B cell (primary cell): ENCODE data around the gene VTI1A. TPM values are rescaled to one million over a fixed set of nuclear protein-coding genes. Genes with fewer than 3 reads are reported as not detected.

Experiments used
- ATAC-seq: fragments of 200-7000 bp; cut with Tn5 transposase; one replicate; pipeline ENCODE4 v1.10.0; 2021; ENCODE audit warnings: low read depth, mild to moderate bottlenecking, moderate number of reproducible peaks, moderate library complexity
- CTCF ChIA-PET: fragments of 350-600 bp; sonication (Branson Sonifier 250); formaldehyde crosslinking; loops from one replicate; lab custom pipeline; 2021; ENCODE audit warnings: antibody characterized with exemption, inconsistent platforms; lab: Charles Lee
- POLR2A ChIA-PET: fragments of 350-600 bp; sonication (Branson Sonifier 250); formaldehyde crosslinking; loops from one replicate; lab custom pipeline; 2021; ENCODE audit warnings: antibody characterized with exemption; lab: Charles Lee
- DNase-seq: peaks from one replicate; pipeline ENCODE4 v3.0.0; 2013
- H2AFZ ChIP-seq: 2 replicates; pipeline ENCODE4 v1.6.1; 2012; ENCODE audit warnings: mild to moderate bottlenecking, low read depth, low read length; ENCODE audit not compliant: insufficient read depth, poor library complexity, severe bottlenecking
- H3K27ac ChIP-seq, 2 donors: 1 replicate in 1 of 2; 2 replicates in 1 of 2; pipeline ENCODE4 v1.5.1; 2012 to 2013; ENCODE audit warnings: low read length in 2 of 2, mild to moderate bottlenecking in 2 of 2, moderate library complexity in 1 of 2
- H3K27me3 ChIP-seq, 4 experiments: fragments of 200-600 bp in 1 of 4; sonication (generic) in 1 of 4; replicated peaks in 1 of 4; 1 replicate in 2 of 4; 2 replicates in 2 of 4; pipeline versions ENCODE4 v1.6.1 to v1.7.0; 2013 to 2016; ENCODE audit warnings: low read length in 3 of 4, mild to moderate bottlenecking in 2 of 4, mixed read lengths in 1 of 4, moderate library complexity in 1 of 4; ENCODE audit not compliant: insufficient read depth in 4 of 4, control insufficient read depth in 3 of 4; ENCODE audit errors: control extremely low read depth in 1 of 4
- H3K36me3 ChIP-seq, 2 experiments: replicated peaks in 1 of 2; 1 replicate in 1 of 2; 2 replicates in 1 of 2; pipeline versions ENCODE4 v1.6.1 to v1.7.1; 2013; ENCODE audit warnings: low read length in 1 of 2; ENCODE audit not compliant: insufficient read depth in 2 of 2, control insufficient read depth in 1 of 2; ENCODE audit errors: control extremely low read depth in 1 of 2, extremely low read depth in 1 of 2
- H3K4me1 ChIP-seq, 2 donors: fragments of 200-600 bp in 1 of 2; sonication (generic) in 1 of 2; 1 replicate in 1 of 2; 2 replicates in 1 of 2; pipeline versions ENCODE4 v1.5.1 to v1.6.1; 2013 to 2017; ENCODE audit warnings: low read length in 2 of 2; ENCODE audit not compliant: control insufficient read depth in 2 of 2, insufficient read depth in 2 of 2
- H3K4me2 ChIP-seq: replicated peaks from 2 replicates; pipeline ENCODE3; 2012; ENCODE audit warnings: mild to moderate bottlenecking, low read depth, low read length; ENCODE audit not compliant: poor library complexity, severe bottlenecking
- H3K4me3 ChIP-seq, 5 experiments: fragments of 200-600 bp in 1 of 5; sonication (generic) in 1 of 5; 1 replicate in 3 of 5; 2 replicates in 2 of 5; pipeline versions ENCODE4 v1.5.1 to v1.7.0; 2011 to 2016; ENCODE audit warnings: low read length in 4 of 5, mild to moderate bottlenecking in 4 of 5, low read depth in 2 of 5, control low read depth in 1 of 5, moderate library complexity in 1 of 5; ENCODE audit not compliant: insufficient read depth in 1 of 5; ENCODE audit errors: control extremely low read depth in 1 of 5, extremely low read depth in 1 of 5
- H3K79me2 ChIP-seq: fragments of 200-600 bp; sonication (generic); one replicate; pipeline ENCODE4 v1.6.0; 2016; ENCODE audit warnings: low read length; ENCODE audit not compliant: control insufficient read depth, insufficient read depth
- H3K9ac ChIP-seq: fragments of 200-600 bp; sonication (generic); 2 replicates; pipeline ENCODE4 v1.6.1; 2017; ENCODE audit warnings: mild to moderate bottlenecking, low read length, moderate library complexity
- H3K9me3 ChIP-seq, 3 donors: one replicate each; pipeline versions ENCODE4 v1.6.1 to v1.7.1; 2013; ENCODE audit warnings: low read length in 2 of 3; ENCODE audit not compliant: control insufficient read depth in 2 of 3, insufficient read depth in 1 of 3; ENCODE audit errors: control extremely low read depth in 1 of 3
- H4K20me1 ChIP-seq: 2 replicates; pipeline ENCODE4 v1.6.0; 2012; ENCODE audit warnings: mild to moderate bottlenecking, low read length; ENCODE audit not compliant: insufficient read depth, control insufficient read depth, poor library complexity, severe bottlenecking
- H3K27ac Mint-ChIP-seq: one replicate; pipeline ENCODE4 v1.8.0; 2021; ENCODE audit warnings: mixed read lengths
- H3K27me3 Mint-ChIP-seq: one replicate; pipeline ENCODE4 v1.8.0; 2021; ENCODE audit warnings: mixed read lengths
- H3K4me1 Mint-ChIP-seq: one replicate; pipeline ENCODE4 v1.8.0; 2021; ENCODE audit warnings: mixed read lengths
- H3K4me3 Mint-ChIP-seq: one replicate; pipeline ENCODE4 v1.8.0; 2021; ENCODE audit warnings: mixed read lengths
- H3K9me3 Mint-ChIP-seq: one replicate; pipeline ENCODE4 v1.8.0; 2022; ENCODE audit warnings: mixed read lengths; ENCODE audit not compliant: insufficient read depth
- EZH2 ChIP-seq: IDR thresholded peaks from 2 replicates; pipeline ENCODE4 v1.6.1; 2012; ENCODE audit warnings: borderline replicate concordance, low read depth, mild to moderate bottlenecking, moderate library complexity, low read length; ENCODE audit not compliant: insufficient read depth, poor library complexity, severe bottlenecking
- WGBS: methylation state at CpG from one replicate; pipeline ENCODE4 v1.1.5; 2013; ENCODE audit warnings: missing lambda C conversion rate; ENCODE audit not compliant: insufficient coverage; 5-methylcytosine and 5-hydroxymethylcytosine counted together
- intact Hi-C: fragments of 100-400 bp; cut with micrococcal nuclease; formaldehyde crosslinking; loops from one replicate; pipeline ENCODE4 v1.10.0; 2022
- polyA plus RNA-seq: library from polyadenylated mRNA; depleted of rRNA; stranded (reverse); fragments of >200 nt; gene quantifications from 2 replicates; pipeline ENCODE4 v1.2.3, GENCODE V29; 2012
- total RNA-seq, 2 donors: library from RNA; stranded (reverse); fragments of 120-200 nt in 1 of 2; gene quantifications; 1 replicate in 1 of 2; 2 replicates in 1 of 2; pipeline versions ENCODE4 v1.2.3 to v1.2.4, GENCODE V29; 2013 to 2022
- TF ChIP-seq, protein P1 (sequence below): fragments of 200-600 bp; IDR thresholded peaks from one replicate; pipeline ENCODE4 v1.8.0; 2022; ENCODE audit warnings: antibody characterized with exemption, mild to moderate bottlenecking

Gene VTI1A
- total and polyA plus RNA-seq, 2 donors (not counting 1 experiment from before 2014, with no cell fraction given) = 20.0 to 84.1 TPM

GRCh38 chr10:112492736-112493135 is 45.7 kb downstream of the VTI1A start:
- Histone ChIP-seq H3K27ac (no peak overlapping the region), H3K79me2 (peaks cover 19% of the 10 kb centered on the region), H4K20me1 (no peaks in the 10 kb centered on the region), H3K4me1 (no peaks in the 10 kb centered on the region), H3K4me3 (no peak overlapping the region), H3K27me3 (no peaks in the 10 kb centered on the region), H3K9ac (no peak overlapping the region), H3K4me2 (no peak overlapping the region), H3K9me3 (no peaks in the 10 kb centered on the region), H3K36me3 (no peaks in the 10 kb centered on the region), H2AFZ (no peak overlapping the region)
- no CpG with 5 or more reads among the region's 6 CpGs for WGBS
- ATAC-seq (no peak), DNase-seq (no peak)
- Mint-ChIP-seq H3K27ac (no peak overlapping the region), H3K4me3 (no peak overlapping the region), H3K9me3 (no peaks in the 10 kb centered on the region), H3K27me3 (no peaks in the 10 kb centered on the region), H3K4me1 (no peaks in the 10 kb centered on the region)
- ChIA-PET POLR2A (no interaction called here), CTCF (no interaction called here)
- TF ChIP-seq EZH2 = no peak
- TF ChIP-seq, protein P1, sequence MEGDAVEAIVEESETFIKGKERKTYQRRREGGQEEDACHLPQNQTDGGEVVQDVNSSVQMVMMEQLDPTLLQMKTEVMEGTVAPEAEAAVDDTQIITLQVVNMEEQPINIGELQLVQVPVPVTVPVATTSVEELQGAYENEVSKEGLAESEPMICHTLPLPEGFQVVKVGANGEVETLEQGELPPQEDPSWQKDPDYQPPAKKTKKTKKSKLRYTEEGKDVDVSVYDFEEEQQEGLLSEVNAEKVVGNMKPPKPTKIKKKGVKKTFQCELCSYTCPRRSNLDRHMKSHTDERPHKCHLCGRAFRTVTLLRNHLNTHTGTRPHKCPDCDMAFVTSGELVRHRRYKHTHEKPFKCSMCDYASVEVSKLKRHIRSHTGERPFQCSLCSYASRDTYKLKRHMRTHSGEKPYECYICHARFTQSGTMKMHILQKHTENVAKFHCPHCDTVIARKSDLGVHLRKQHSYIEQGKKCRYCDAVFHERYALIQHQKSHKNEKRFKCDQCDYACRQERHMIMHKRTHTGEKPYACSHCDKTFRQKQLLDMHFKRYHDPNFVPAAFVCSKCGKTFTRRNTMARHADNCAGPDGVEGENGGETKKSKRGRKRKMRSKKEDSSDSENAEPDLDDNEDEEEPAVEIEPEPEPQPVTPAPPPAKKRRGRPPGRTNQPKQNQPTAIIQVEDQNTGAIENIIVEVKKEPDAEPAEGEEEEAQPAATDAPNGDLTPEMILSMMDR = no peak
- intact Hi-C loops = no loop called here

GRCh38 chr10:112497347-112497950 is 50.4 kb downstream of the VTI1A start:
- POLR2A ChIA-PET = no interaction called here
- no peaks in the 10 kb centered on the region for H3K9me3 ChIP-seq

More at GRCh38 chr10:112497347-112497950, 50.4 kb downstream of the VTI1A start:
- TF ChIP-seq EZH2 = no peak
- TF ChIP-seq, protein P1 = no peak
- ATAC-seq (no peak), DNase-seq (no peak)
- no peaks in the 10 kb centered on the region for H3K27me3 ChIP-seq
- Mint-ChIP-seq H3K9me3 (no peaks in the 10 kb centered on the region), H3K4me1 (no peaks in the 10 kb centered on the region), H3K27ac (no peak overlapping the region), H3K4me3 (no peak overlapping the region), H3K27me3 (no peaks in the 10 kb centered on the region)
- H3K79me2 ChIP-seq = peaks cover 29% of the 10 kb centered on the region
- no peaks in the 10 kb centered on the region for H3K4me1 ChIP-seq
- CTCF ChIA-PET = interaction anchor here (2.2 kb wide), 1 partner anchor 26 kb away, joined by 8 read pairs; no protein-coding TSS in a partner anchor
- H3K4me2 ChIP-seq = no peak overlapping the region
- intact Hi-C loops = no loop called here
- peaks cover 0 to 2% of the 10 kb centered on the region in 2 experiments for H3K36me3 ChIP-seq
- no peaks in the 10 kb centered on the region for H4K20me1 ChIP-seq
- H3K27ac ChIP-seq = no peak overlapping the region
- no peak overlapping the region for H2AFZ ChIP-seq
- WGBS = no CpG with 5 or more reads among the region's 3 CpGs
- no peak overlapping the region for H3K9ac ChIP-seq
- H3K4me3 ChIP-seq = no peak overlapping the region
